Endometrium (tissue), 2 donors: Measurements from ENCODE around the gene S100G.
A peak's percentile ranks its signal among the peaks of the same experiment; 100 is the strongest.

Source experiments
- FAIRE-seq: peaks from 2 replicates; lab custom pipeline; 2012; peaks lifted over from hg19 to GRCh38; lab: Jason Lieb, UNC
- donor health status: control.
- donor health status: control.

The S100G gene

DNA sequence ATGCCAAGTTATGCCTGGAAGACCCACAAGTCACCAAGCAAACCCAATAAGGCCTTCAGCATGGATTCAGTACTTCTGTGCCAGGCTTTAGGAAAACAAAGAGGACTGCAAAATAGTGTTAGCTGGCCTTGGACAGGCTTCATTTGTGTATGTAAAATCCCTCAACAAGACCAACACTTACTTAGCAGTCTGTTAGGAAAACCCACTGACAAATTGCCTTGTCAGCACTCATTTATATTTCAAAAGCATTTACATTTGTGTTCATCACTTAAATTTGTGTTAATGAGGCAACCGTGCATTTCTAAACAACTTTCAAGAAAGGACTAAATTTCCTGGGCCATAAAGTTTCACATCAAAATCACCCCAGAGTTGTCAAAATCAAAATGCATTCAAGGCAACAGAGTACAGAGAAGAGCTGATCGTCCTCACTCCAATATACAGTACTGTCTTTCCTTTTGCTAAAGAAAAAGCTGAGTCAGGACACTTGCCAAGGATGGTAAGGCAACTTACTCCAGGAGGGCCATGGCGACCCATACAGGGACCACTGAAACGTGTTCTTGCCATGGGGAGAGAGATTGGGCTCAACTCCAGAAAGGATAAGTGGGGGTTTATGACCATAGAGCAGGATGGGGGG lies 1.6 kb downstream of the S100G start:
- FAIRE-seq = no peak

DNA sequence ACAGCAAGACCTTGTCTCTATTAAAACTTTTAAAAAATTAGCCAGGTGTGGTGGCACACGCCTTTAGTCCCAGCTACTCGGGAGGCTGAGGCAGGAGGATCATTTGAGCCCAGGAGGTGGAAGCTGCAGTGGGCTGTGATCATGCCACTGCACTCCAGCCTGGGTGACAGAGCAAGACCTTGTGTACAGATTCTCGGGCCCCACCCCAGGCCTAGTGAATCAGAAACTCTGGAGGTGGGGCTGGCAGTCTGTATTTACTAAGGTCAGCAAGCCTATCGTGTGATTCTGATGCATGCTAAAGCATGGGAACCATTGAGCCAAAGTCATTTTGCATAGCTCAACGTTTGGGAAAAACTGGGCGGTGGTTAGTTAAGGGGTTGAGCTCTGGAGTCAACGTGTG lies 3.5 kb downstream of the S100G start:
- no peak for FAIRE-seq

DNA sequence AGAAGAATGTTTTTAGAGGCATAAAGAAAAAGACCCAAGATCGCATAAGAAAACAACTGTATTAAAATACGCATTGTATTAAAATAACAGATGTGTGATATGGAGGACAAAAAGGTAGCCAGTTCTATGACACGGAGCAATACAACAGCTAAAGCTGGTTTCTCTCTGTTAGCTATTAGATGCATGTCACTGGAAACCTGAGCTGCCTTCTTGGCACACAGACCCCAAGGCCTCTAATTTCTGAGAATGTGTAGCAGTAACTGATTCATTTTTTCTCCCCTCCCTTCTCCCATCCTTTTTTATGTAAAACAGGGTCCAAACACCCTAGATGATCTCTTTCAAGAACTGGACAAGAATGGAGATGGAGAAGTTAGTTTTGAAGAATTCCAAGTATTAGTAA lies 4.1 kb downstream of the S100G start:
- FAIRE-seq = no peak

DNA sequence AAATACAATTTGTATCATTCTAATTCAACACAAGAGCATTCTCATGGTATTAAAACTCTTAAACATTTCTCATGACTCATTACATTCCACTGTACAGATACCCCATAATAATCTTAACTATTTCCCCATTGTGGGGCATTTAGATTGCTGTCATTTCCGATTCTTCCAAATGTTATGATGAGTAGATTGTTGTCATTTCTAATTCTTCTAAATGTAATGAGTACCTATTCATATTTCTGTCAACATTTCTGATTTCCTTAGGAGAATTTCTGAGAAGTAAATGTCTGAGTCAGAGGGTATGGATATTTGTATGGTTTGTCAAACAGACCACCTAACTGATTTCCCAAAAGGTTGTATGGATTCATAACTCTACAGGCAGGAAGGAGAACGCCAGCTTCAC lies 8.3 kb downstream of the S100G start:
- FAIRE-seq = no peak

DNA sequence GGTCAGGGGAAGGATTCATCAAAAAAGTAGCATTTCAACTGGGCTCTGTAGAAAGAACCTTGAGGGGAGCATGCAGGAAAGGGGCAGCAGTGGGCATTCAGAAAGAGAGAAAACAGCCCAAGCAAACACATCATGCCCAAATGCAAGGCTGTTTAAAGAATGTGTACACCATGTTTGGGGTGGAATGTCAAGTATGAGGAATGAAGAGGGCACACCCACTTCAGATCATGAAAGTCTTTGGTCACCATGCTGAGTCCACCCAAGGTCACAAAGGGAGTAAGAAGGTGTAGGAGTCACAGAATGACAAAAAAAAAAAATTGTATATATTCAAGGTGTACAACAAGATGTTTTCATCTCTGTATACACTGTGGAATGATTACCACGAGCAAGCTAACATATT lies 9.4 kb downstream of the S100G start:
- FAIRE-seq = no peak

DNA sequence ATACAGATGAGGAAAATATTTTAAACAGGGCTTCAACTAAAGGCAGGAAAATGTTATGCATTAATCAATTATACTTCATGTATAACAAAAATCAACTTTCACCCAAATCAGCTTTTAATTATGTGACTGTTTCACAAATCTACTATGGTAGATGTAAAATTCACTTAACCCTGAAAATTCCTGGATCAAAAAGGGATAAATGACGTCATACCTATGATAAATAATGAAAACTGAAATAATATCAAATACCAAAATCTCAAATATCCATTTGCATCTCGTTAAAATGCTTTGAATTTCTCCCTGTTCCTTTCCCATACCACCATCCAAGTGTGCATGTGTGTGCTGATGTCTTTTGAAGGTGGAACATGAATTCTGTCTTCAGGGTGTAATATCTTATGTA lies 11.5 kb downstream of the S100G start:
- no peak for FAIRE-seq

DNA sequence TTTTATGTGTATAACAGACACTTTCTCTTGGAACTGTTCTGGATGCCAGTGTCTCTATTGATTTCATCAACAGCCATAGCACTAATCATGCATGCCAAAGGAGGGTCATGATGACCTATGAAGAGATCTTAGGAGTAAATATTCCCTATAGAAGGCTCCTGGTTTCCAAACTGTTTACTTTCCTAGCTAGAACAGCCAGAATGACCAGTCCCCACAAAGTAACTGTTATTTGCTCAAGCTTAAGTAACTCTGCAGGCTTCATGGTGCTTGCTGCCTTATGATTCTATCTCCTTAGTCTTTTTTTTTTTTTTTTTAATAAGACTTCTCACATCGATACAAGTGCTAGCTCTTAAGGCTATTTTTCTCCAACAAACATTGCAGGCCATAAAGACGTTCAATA lies 12.4 kb downstream of the S100G start:
- no peak for FAIRE-seq

DNA sequence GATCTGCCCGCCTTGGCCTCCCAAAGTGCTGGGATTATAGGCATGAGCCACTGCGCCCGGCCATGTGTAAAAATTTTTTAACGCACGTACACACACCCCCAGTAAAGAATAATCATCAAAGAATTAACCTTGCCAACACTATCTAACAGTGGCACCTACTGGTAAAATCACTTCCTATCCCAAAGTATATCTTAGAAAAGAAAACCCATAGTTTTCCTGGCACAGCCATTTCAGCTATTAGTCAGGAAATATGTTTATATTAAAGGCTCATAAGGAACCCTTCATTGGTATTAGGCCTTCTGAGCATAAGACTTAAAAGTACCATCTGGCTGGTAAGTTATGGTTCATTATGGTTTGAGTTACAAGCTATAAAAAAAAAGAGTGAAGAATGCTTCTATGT lies 14.1 kb downstream of the S100G start:
- no peak for FAIRE-seq

DNA sequence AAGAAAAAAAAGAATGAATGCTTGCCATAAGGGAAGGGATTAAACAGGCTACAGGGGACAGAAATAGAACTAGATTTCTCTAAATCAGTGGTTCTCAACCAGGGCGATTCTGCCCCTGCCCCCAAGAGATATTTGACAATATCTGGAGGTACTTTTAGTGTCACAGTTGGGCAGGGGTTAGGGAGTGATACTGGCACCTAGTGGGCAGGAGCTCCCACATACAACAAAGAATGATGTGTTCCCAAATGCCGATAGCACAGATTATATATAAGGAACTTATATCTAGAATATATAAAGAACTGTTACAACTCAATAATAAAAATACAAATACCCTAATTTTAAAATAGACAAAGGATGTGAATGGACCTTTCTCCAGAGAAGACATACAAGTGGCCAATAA lies 14.7 kb downstream of the S100G start:
- FAIRE-seq = no peak

DNA sequence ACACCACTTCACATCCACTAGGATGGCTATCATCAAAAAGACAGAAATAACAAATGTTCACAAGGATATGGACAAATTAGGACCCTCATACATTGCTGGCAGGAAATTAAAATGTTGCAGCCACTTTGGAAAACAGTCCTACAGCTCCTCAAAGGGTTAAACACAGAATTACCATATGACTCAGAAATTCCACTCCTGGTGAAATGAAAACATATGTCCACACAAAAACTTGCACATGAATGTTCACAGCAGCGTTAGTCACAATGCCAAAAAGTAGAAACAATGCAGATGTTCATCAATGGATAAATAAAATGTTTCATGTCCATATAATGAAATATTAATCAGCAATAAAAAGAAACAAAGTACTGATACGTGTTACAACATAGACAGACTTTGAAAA lies 15.1 kb downstream of the S100G start:
- FAIRE-seq = no peak

DNA sequence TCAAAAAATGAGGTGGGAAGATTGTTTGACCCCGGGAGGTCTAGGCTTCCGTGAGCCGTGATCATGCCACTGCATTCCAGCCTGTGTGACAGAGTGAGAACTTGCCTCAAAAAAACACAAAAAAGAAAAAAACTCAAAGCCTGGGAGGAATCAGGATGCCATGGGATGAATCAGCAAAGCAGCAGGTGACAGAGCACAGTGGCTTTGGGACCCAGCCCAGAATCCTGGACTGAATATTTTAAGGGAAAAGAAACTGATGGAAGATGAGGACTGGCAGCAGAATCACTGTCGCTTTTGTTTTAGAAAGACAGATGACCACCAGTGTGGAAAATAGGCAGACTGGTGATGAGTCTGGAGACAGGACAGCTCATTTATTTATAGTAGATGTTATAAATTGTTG lies 16.6 kb downstream of the S100G start:
- FAIRE-seq = no peak

DNA sequence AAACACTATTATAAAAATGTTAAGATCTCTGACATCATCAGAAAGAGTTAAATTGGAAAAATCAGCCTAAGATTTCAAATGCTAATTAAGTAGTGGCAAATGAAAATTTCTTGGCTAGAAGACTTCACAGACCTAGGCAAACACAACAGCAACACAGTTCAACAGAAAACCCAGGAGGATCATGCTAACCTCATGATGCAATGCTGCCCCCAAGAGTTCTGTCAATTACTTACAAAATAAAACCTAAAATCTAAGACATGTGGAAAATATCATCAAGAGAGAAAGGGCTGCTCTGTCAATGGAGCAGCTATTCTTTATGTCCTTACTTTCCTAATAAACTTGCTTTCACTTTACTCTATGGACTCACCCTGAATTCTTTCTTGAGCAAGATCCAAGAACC lies 21.0 kb downstream of the S100G start:
- FAIRE-seq = peak; percentile 79

DNA sequence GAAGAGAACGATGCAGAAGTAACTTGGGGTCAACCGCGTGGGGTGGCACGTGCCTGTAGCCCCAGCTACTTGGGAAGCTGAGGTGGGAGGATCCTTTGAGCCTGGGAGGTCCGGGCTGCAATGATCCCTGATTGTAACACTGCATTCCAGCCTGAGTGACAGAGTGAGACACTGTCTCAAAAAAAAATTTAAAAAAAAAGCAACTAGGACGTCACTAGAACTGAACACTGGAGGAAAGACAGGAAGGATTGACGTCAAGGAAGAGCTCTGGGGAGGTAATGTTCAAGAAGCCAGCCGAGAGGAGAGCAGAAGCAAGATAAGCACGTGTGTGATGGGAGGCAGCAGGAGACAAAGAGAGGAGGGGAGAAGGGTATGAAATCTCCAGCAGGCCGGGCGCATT lies 28.7 kb downstream of the S100G start:
- FAIRE-seq = no peak

DNA sequence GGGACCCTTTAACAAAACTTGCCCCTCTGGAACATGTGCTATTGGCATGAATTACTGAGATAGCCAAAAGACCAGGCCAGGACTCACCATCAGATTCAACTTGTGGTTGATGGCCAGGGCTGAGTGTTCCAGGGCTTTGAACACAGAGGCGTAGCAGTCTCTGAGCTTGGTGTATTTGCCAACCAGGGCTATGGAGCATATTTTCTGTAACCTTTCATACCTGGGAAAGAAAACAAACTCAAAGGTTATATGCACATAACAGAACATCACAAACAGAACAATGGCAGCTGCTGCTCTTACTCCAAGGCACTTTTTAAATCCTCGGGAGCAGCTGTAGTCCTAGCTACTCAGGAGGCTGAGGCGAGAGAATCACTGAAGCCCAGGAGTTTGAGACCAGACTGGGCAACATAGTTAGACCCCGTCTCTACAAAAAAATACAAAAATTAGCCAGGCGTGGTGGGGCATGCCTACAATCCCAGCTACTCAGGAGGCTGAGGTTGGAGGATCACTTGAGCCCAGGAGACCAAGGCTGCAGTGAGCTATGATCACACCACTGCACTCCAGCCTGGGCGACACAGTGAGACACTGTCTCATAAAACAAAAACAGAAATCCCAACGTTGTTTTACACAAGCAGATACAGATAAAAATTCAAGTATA lies 33.2 kb downstream of the S100G start:
- no peak for FAIRE-seq

DNA sequence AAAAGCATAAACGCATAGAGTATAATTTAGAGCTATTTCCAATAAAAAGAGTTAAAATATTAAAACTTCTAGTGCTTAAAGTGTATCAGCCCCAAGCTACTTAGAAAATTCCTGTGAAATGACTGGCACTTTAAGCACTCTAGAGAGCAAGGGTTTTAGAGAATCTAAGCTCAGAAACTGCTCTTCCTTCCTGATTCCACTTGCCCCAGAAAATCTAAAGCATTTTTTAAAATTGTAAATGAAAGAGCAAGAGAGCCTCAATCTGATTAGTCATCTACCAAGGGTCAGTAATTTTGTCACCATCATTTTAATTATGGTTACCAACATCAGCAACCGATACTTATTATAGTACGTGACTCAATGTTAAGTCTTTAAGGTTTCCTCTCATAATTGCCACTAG lies 37.6 kb downstream of the S100G start:
- no peak for FAIRE-seq

DNA sequence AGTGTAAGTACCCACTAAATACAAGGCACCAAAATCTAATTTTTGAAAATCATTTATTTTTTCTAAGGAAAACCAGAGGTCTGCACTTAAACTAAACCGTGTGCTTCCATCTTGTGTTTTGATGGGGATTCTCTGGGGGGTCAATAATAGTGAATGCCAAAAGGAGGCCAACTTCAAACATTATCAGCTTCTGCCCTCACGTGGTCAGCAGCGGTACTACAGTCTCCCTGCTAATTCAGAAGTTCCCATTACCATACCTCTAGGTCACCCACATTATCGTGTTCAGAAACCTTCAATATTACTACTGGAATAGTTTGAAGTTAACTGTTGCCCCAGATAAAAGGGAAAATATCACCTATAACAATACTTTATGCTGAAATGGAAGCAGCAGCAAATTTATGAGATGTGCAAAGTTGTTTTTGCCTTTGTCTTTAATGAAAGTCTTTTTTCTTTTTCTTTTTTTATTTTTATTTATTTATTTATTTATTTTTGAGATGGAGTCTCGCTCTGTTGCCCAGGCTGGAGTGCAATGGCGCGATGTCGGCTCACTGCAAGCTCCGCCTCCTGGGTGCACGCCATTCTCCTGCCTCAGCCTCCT lies 45.2 kb downstream of the S100G start:
- FAIRE-seq = no peak

DNA sequence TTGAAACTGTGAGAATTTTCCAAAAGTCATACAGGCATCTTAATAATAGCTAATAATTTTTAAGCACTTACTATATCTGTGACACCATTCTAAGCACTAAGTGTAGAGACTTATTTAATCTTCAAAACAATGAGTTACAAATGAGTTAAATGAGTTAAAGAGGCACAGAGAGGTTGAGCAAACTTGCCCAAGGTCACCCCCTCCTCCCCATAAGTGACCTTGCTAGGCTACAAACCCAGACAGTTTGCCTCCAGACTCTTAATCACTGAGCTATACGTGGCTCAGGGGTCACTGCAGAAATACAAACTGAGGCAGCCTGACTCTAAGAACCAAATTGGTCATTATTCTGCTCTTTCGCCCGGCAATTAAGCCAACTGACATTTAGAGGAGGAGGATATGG lies 47.0 kb downstream of the S100G start:
- no peak for FAIRE-seq

DNA sequence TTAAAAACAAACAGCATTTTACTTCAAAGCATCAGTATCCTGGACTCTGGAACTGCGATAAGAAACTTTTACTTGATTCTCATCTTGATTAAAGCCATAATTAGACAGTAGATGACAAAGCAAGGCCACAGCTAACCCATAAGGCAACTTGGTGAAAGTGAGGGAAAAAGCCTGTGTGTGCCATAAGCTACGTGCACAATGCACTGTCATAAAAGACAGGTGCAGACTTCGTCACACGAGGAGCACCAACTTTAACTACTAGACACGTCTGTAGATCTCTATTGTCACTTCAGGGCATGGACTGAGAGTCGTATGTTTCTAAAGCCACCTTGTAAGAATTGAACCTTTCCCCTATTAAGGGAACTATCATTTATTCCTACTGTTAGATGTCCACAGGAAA lies 49.4 kb downstream of the S100G start:
- FAIRE-seq = no peak

DNA sequence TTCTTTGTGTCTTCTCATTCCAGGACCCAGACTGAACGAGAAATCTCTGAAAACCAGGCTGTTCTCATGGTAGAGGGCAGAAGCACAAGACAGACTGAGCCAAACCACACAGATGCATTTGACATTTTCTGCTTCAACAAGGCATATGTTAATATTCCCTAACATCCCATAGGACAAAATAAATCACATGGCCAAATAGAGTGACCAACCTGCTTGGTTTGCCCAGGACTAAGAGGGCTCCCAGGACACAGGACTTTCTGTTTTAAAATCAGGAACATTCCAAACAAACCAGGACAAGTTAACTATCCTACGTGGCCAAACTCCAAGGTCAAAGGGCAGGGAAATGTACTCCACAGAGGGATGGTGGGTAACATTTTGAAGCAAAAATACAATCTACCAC lies 50.8 kb downstream of the S100G start:
- no peak for FAIRE-seq

DNA sequence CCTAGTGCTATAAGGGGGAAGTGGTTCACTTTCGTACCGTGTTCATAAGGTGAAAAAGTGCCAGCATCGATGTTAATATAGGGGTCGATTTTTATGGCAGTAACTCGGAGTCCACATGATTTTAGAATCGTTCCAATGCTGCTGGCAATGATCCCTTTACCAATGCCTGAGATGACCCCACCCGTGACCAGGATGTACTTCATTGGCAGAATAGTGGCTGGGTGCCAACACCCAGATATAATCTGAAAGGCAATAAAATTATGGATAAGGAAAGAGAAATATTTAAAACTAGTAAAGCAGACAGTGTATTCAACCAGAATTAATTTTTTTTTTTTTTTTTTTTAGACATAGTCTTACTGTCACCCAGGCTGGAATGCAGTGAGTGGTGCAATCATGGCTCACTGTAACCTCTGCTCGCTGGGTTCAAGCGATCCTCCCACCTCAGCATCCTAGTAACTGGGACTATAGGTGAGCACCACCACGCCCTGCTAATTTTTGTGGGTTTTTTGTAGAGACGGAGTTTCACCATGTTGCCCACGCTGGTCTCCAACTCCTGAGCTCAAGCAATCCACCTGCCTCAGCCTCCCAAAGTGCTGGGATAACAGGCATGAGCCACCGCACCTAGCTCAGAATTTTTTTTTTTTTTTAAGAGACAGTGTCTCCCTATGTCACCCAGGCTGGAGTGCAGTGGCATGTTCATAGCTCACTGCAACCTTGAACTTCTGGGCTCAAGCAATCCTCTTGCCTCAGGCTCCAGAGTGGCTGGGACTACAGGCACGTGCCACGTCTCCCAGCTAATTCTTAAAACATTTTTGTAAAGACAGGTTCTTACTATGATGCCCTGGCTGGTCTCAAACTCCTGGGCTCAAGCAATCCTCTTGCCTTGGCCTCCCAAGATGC lies 53.0 kb downstream of the S100G start:
- FAIRE-seq = no peak
